C4-2B (cell line): ENCODE results near the gene PTGES3L.

Source experiments
- ZFX ChIP-seq: fragments of 450-650 bp; IDR thresholded peaks from 2 replicates; pipeline ENCODE4 v1.6.1; 2017
- TF ChIP-seq, protein P1 (sequence below): fragments of 450-650 bp; conservative IDR thresholded peaks from 2 replicates; pipeline ENCODE4 v1.5.1; 2017; ENCODE audit warnings: mild to moderate bottlenecking

DNA sequence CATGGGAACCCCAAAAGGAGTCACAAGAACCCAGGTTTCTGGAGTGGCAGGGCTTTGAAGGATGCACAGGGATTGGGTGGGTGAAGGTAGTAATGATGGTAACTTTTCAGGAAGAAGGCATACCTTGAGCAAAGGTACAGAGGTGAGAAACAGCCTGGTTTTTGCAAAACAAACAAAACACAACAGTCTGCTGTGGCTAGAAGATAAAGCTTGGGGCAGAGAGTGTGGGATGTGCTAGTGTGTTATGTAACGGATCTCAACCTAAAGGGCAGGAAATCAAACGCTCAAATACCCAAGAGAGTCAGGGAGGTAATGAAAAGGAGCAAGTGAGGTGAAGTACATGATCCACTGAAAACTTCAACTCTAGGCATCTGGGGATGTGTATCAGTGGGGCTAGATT, 4.6 kb downstream of the PTGES3L start:
- TF ChIP-seq, protein P1, sequence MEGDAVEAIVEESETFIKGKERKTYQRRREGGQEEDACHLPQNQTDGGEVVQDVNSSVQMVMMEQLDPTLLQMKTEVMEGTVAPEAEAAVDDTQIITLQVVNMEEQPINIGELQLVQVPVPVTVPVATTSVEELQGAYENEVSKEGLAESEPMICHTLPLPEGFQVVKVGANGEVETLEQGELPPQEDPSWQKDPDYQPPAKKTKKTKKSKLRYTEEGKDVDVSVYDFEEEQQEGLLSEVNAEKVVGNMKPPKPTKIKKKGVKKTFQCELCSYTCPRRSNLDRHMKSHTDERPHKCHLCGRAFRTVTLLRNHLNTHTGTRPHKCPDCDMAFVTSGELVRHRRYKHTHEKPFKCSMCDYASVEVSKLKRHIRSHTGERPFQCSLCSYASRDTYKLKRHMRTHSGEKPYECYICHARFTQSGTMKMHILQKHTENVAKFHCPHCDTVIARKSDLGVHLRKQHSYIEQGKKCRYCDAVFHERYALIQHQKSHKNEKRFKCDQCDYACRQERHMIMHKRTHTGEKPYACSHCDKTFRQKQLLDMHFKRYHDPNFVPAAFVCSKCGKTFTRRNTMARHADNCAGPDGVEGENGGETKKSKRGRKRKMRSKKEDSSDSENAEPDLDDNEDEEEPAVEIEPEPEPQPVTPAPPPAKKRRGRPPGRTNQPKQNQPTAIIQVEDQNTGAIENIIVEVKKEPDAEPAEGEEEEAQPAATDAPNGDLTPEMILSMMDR: no peak
- no peak for TF ChIP-seq ZFX
